HepG2 (cell line): ENCODE measurements around the gene GFY. TPM values are rescaled to one million over a fixed set of nuclear protein-coding genes. Genes with fewer than 3 reads are reported as not detected.
"Not testable (repeated sequence)": the region's sequence is repeated elsewhere in the genome, so short reads cannot be mapped to it uniquely, and the experiment has no call there.

ENCODE experiments used
- ATAC-seq: fragments of 200-7000 bp; cut with Tn5 transposase; 3 replicates; pipeline ENCODE4 v1.9.1; 2020; ENCODE audit warnings: mild to moderate bottlenecking, moderate library complexity
- BruUV-seq: library from RNA; stranded (reverse); fragments of 400-500 nt; replicated peaks from 2 replicates; lab custom pipeline; 2021; lab: Mats Ljungman, UMichigan
- CTCF ChIA-PET: fragments of 300-600 bp; formaldehyde crosslinking; extraction: SDS; loops from one replicate; lab custom pipeline; 2021; ENCODE audit warnings: low total read pairs, inconsistent platforms, low intra/inter-chr PET ratio; lab: Yijun Ruan, JAX
- POLR2A ChIA-PET: fragments of 350-600 bp; sonication (Branson Sonifier 250); formaldehyde crosslinking; loops from one replicate; lab custom pipeline; 2020; ENCODE audit warnings: antibody characterized with exemption, inconsistent platforms; lab: Yijun Ruan, JAX
- DNase-seq: peaks from one replicate; pipeline ENCODE4 v3.0.0-alpha.2; 2015; ENCODE audit warnings: low spot score
- FAIRE-seq: peaks from 3 replicates; lab custom pipeline; 2011; peaks lifted over from hg19 to GRCh38; lab: Jason Lieb, UNC
- H2AFZ ChIP-seq: one replicate; pipeline ENCODE4 v1.6.1; 2011; ENCODE audit warnings: low read length, inconsistent platforms
- H3K27ac ChIP-seq: fragments of 300-600 bp; 3 replicates; pipeline ENCODE4 v1.8.0; 2011; ENCODE audit warnings: mixed run types, mild to moderate bottlenecking, mixed read lengths, low read length, inconsistent platforms; ENCODE audit not compliant: insufficient read depth; ENCODE audit errors: extremely low read length
- H3K27me3 ChIP-seq, 2 experiments: fragments of 200-600 bp in 1 of 2; 2 replicates in 1 of 2; 3 replicates in 1 of 2; pipeline versions ENCODE4 v1.6.0 to v1.8.0; 2011; ENCODE audit warnings: low read length in 2 of 2, mild to moderate bottlenecking in 2 of 2, moderate library complexity in 2 of 2, inconsistent platforms in 1 of 2; ENCODE audit not compliant: insufficient read depth in 2 of 2, control insufficient read depth in 1 of 2
- H3K36me3 ChIP-seq, 2 experiments: fragments of 200-600 bp in 1 of 2; replicated peaks in 1 of 2; 2 replicates in 1 of 2; 3 replicates in 1 of 2; pipeline versions ENCODE4 v1.5.1 to v1.8.0; 2011; ENCODE audit warnings: low read length in 2 of 2, inconsistent platforms in 1 of 2; ENCODE audit not compliant: insufficient read depth in 2 of 2, control insufficient read depth in 1 of 2
- H3K4me1 ChIP-seq: 2 replicates; pipeline ENCODE4 v1.5.1; 2012; ENCODE audit warnings: low read length, inconsistent platforms; ENCODE audit not compliant: insufficient read depth
- H3K4me2 ChIP-seq: 2 replicates; pipeline ENCODE4 v1.6.0; 2011; ENCODE audit warnings: low read depth, low read length, inconsistent platforms
- H3K4me3 ChIP-seq, 3 experiments: fragments of 200-600 bp in 1 of 3; sonication (generic), shearing (Covaris generic) in 1 of 3; replicated peaks in 1 of 3; 2 replicates each; pipeline ENCODE4 v1.5.1; 2011 to 2016; ENCODE audit warnings: low read length in 3 of 3, inconsistent platforms in 2 of 3, low read depth in 2 of 3, mild to moderate bottlenecking in 2 of 3, control low read depth in 1 of 3, mixed read lengths in 1 of 3; ENCODE audit not compliant: insufficient read depth in 1 of 3
- H3K79me2 ChIP-seq: one replicate; pipeline ENCODE4 v1.6.1; 2011; ENCODE audit warnings: low read length, inconsistent platforms; ENCODE audit not compliant: insufficient read depth
- H3K9ac ChIP-seq: 2 replicates; pipeline ENCODE4 v1.6.0; 2011; ENCODE audit warnings: mild to moderate bottlenecking, low read depth, low read length, inconsistent platforms; ENCODE audit not compliant: insufficient read depth
- H3K9me3 ChIP-seq: 2 replicates; pipeline ENCODE4 v1.5.1; 2012; ENCODE audit warnings: mild to moderate bottlenecking, low read length
- H4K20me1 ChIP-seq: 2 replicates; pipeline ENCODE4 v1.6.0; 2011; ENCODE audit warnings: inconsistent platforms, mild to moderate bottlenecking, low read length, moderate library complexity; ENCODE audit not compliant: insufficient read depth
- DR1 ChIP-seq: sonication (generic); formaldehyde crosslinking; IDR thresholded peaks from 2 replicates; pipeline ENCODE4 v1.8.0; 2021; ENCODE audit warnings: mild to moderate bottlenecking, missing genetic modification reagents, inconsistent platforms
- RBAK ChIP-seq: sonication (generic); formaldehyde crosslinking; IDR thresholded peaks from 2 replicates; pipeline ENCODE4 v1.5.1; 2020; ENCODE audit warnings: mild to moderate bottlenecking, missing genetic modification reagents
- ZNF143 ChIP-seq: sonication (generic); formaldehyde crosslinking; IDR thresholded peaks from 2 replicates; pipeline ENCODE4 v1.4.0; 2020; ENCODE audit warnings: missing genetic modification reagents
- ZSCAN22 ChIP-seq: sonication (generic); formaldehyde crosslinking; IDR thresholded peaks from 2 replicates; pipeline ENCODE4 v1.4.0; 2020; ENCODE audit warnings: mild to moderate bottlenecking, missing genetic modification reagents
- WGBS: methylation state at CpG from one replicate; pipeline ENCODE4 v1.1.6; 2017; ENCODE audit warnings: low lambda C conversion rate; 5-methylcytosine and 5-hydroxymethylcytosine counted together
- in situ Hi-C: cut with HindIII; loops from 2 replicates; pipeline ENCODE4 v1.10.0; 2017; ENCODE audit warnings: low pct_unique_long_range_greater_than_20kb; ENCODE audit not compliant: extremely low pct_ligation_motif_present
- intact Hi-C: fragments of 100-400 bp; cut with micrococcal nuclease; formaldehyde crosslinking; loops from one replicate; pipeline ENCODE4 v1.10.0; 2022; ENCODE audit not compliant: unreplicated experiment
- polyA plus RNA-seq, 8 experiments: library from polyadenylated mRNA; depleted of rRNA in 3 of 8; stranded (reverse) in 7 of 8; unstranded in 1 of 8; fragments of >200 nt; fragmentation: Illumina TruSeq in 4 of 8; extraction: Trizol in 4 of 8; gene quantifications; 2 replicates each; pipeline versions ENCODE4 v1.2.1 to v1.2.3, GENCODE V29; 2011 to 2016; ENCODE audit warnings: low read depth in 4 of 8, missing spikeins in 1 of 8, mixed read lengths in 1 of 8; ENCODE audit not compliant: insufficient read depth in 1 of 8
- total RNA-seq, 5 experiments: library from RNA; depleted of rRNA; stranded (reverse); fragments of >200 nt; fragmentation: Illumina TruSeq; extraction: Trizol; gene quantifications; 2 replicates each; pipeline ENCODE4 v1.2.3, GENCODE V29; 2016; ENCODE audit warnings: low read depth in 1 of 5

Gene GFY
- total and polyA plus RNA-seq, 2 of the 13 experiments (the other 11 are each of a cell fraction or from before 2014, with no cell fraction given): not detected

DNA sequence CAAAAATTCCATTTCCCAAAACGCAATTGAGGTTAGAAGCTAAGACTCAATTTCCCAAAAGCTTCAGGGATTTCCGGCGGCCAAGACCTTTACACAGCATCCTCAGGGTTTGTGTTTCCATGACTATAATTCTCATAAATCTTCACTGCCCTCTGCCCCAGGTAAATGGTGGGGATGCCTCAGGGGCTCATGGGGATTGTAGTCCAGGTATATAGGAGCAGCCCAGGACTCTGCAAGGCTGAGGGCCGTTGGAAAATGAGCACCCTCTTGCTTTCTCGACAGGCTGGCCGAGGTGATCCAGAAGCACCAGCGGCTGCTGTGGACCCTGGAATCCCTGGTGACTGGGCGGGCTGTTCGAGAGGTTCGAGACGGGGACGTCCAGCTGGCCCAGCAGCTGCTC lies 34.2 kb downstream of the GFY start:
- H3K9me3 ChIP-seq: no peaks in the 10 kb centered on the region
- WGBS: 100% methylated on average over 3 of the region's 12 CpGs
- peak; percentile 50; the same call in 1 of the 2 replicates for TF ChIP-seq ZNF143 (CRISPR knock-in tag)
- TF ChIP-seq RBAK (CRISPR knock-in tag): no peak
- TF ChIP-seq DR1 (CRISPR knock-in tag): no peak
- TF ChIP-seq, all 625 proteins: peak for 1
- FAIRE-seq: no peak
- no peaks in the 10 kb centered on the region for H3K27me3 ChIP-seq
- H3K4me2 ChIP-seq: no peak overlapping the region
- H3K27ac ChIP-seq: no peak overlapping the region
- ATAC-seq: no peak
- H3K4me3 ChIP-seq: no peak overlapping the region
- H3K36me3 ChIP-seq: peaks cover 0 to 1% of the 10 kb centered on the region in 2 experiments; a peak in 1 of 5 replicates
- ChIA-PET POLR2A (interaction anchor here (1.3 kb wide), 1 partner anchor 8 kb away, joined by 3 read pairs; the partner anchor contains the start of gene PIH1D1), CTCF (no interaction called here)
- H2AFZ ChIP-seq: no peak overlapping the region
- H3K9ac ChIP-seq: no peak overlapping the region
- no TSS peak for BruUV-seq
- in situ Hi-C loops: no loop called here
- peaks cover 2% of the 10 kb centered on the region for H3K79me2 ChIP-seq
- intact Hi-C loops: no loop called here
- H4K20me1 ChIP-seq: no peaks in the 10 kb centered on the region
- no peak for DNase-seq
- H3K4me1 ChIP-seq: peaks cover 4% of the 10 kb centered on the region

DNA sequence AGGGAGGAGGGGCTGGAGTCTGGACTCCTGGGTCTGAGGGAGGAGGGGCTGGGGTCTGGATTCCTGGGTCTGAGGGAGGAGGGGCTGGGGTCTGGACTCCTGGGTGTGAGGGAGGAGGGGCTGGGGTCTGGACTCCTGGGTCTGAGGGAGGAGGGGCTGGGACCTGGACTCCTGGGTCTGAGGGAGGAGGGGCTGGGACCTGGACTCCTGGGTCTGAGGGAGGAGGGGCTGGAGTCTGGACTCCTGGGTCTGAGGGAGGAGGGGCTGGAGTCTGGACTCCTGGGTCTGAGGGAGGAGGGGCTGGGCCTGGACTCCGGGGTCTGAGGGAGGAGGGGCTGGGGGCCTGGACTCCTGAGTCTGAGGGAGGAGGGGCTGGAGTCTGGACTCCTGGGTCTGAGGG lies 35.9 kb downstream of the GFY start:
- H3K36me3 ChIP-seq, DNase-seq, BruUV-seq, H4K20me1 ChIP-seq, H3K9ac ChIP-seq, FAIRE-seq, POLR2A ChIA-PET, H3K27me3 ChIP-seq, CTCF ChIA-PET, H3K79me2 ChIP-seq, in situ Hi-C loops, H3K4me3 ChIP-seq, H3K9me3 ChIP-seq, H2AFZ ChIP-seq, intact Hi-C loops, H3K4me1 ChIP-seq, H3K4me2 ChIP-seq, ATAC-seq: not testable (repeated sequence)
- peak overlapping the region; percentile 56 for H3K27ac ChIP-seq
- no CpG with 5 or more reads among the region's 1 CpG for WGBS
- peak; percentile 95 for TF ChIP-seq ZSCAN22 (CRISPR knock-in tag)
